OCI-LY1 (cell line): ENCODE data around the gene RABL2A.
"Not testable (repeated sequence)": the region's sequence is repeated elsewhere in the genome, so short reads cannot be mapped to it uniquely, and the experiment has no call there.

Experiments used
- EZH2 ChIP-seq: fragments of 200-600 bp; sonication (generic), shearing (Covaris generic); IDR thresholded peaks from 2 replicates; pipeline ENCODE4 v1.8.0; 2017; ENCODE audit warnings: borderline replicate concordance, mixed run types, mild to moderate bottlenecking, antibody characterized with exemption, low read length, moderate library complexity, mixed read lengths
- TF ChIP-seq, protein P1 (sequence below): fragments of 200-600 bp; sonication (generic), shearing (Covaris generic); IDR thresholded peaks from 2 replicates; pipeline ENCODE4 v1.5.1; 2017; ENCODE audit warnings: mild to moderate bottlenecking, antibody characterized with exemption, low read length, moderate library complexity, mixed read lengths

DNA sequence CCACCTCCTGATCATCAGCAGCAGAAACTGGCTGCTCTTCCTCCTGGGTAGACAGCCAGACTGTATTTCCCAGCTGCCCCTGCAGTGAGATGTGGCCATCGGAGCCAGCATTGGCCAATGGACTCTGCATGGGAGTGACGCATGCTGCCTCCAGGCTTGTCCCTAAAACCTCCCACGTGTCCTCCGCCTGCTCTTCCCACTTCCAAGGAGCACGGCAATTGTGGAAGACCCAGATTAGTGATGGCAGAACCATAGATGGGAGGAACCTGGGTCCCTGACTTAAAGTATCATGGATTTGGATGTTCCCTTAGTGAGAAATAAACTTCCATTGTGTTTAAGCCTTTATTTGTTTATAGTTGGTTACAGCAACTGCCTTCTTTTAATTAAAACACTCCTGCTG, 48.6 kb upstream of the RABL2A start:
- TF ChIP-seq, protein P1, sequence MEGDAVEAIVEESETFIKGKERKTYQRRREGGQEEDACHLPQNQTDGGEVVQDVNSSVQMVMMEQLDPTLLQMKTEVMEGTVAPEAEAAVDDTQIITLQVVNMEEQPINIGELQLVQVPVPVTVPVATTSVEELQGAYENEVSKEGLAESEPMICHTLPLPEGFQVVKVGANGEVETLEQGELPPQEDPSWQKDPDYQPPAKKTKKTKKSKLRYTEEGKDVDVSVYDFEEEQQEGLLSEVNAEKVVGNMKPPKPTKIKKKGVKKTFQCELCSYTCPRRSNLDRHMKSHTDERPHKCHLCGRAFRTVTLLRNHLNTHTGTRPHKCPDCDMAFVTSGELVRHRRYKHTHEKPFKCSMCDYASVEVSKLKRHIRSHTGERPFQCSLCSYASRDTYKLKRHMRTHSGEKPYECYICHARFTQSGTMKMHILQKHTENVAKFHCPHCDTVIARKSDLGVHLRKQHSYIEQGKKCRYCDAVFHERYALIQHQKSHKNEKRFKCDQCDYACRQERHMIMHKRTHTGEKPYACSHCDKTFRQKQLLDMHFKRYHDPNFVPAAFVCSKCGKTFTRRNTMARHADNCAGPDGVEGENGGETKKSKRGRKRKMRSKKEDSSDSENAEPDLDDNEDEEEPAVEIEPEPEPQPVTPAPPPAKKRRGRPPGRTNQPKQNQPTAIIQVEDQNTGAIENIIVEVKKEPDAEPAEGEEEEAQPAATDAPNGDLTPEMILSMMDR = not testable (repeated sequence)
- TF ChIP-seq EZH2 = not testable (repeated sequence)
